Testis (tissue), 3 donors: ENCODE measurements around the gene MAST4. TPM values are rescaled to one million over a fixed set of nuclear protein-coding genes. Genes with fewer than 3 reads are reported as not detected.

Experiments used
- DNase-seq: peaks from one replicate; pipeline ENCODE4 v3.0.0-alpha.2; 2019
- H3K27ac ChIP-seq, 2 donors: fragments of 200-600 bp; sonication (generic); one replicate each; pipeline ENCODE4 v1.5.1; 2019
- H3K27me3 ChIP-seq: fragments of 200-600 bp; sonication (generic); one replicate; pipeline ENCODE4 v1.5.1; 2019
- H3K36me3 ChIP-seq: fragments of 200-600 bp; sonication (generic); one replicate; pipeline ENCODE4 v1.5.1; 2017; ENCODE audit warnings: low read depth; ENCODE audit errors: missing control alignments
- H3K4me1 ChIP-seq: fragments of 200-600 bp; sonication (generic); one replicate; pipeline ENCODE4 v1.5.1; 2019
- H3K4me3 ChIP-seq, 2 donors: fragments of 200-600 bp; sonication (generic); one replicate each; pipeline ENCODE4 v1.5.1; 2017 to 2019
- H3K9me3 ChIP-seq: fragments of 200-600 bp; sonication (generic); one replicate; pipeline ENCODE4 v1.5.1; 2017
- CTCF ChIP-seq, 3 experiments: fragments of 450-650 bp in 2 of 3; fragments of 200-600 bp in 1 of 3; sonication (generic) in 1 of 3; IDR thresholded peaks; one replicate each; pipeline ENCODE4 v1.5.1; 2016 to 2019; ENCODE audit warnings: antibody characterized with exemption in 3 of 3, mild to moderate bottlenecking in 2 of 3, moderate library complexity in 1 of 3
- POLR2A ChIP-seq: fragments of 450-650 bp; IDR thresholded peaks from one replicate; pipeline ENCODE4 v1.6.1; 2017; ENCODE audit warnings: antibody characterized with exemption, mild to moderate bottlenecking, moderate library complexity
- WGBS, 2 donors: methylation state at CpG; one replicate each; pipeline ENCODE4 v1.1.5; 2018; 5-methylcytosine and 5-hydroxymethylcytosine counted together
- intact Hi-C: fragments of 100-400 bp; cut with DNase I; formaldehyde crosslinking; loops from one replicate; pipeline ENCODE4 v1.15.1; 2023; ENCODE audit warnings: low total_unique reads
- polyA plus RNA-seq: library from polyadenylated mRNA; stranded (reverse); fragments of 350-450 nt; fragmentation: Illumina TruSeq; extraction: RNeasy Lipid Tissue Mini Kit (QIAGEN cat#74804); gene quantifications from one replicate; pipeline ENCODE4 v1.2.3, GENCODE V29; 2014; ENCODE audit warnings: low read depth, low replicate concordance; ENCODE audit not compliant: insufficient read depth
- total RNA-seq, 2 donors: library from RNA; depleted of rRNA; stranded (reverse); fragments of >200 nt; gene quantifications; one replicate each; pipeline ENCODE4 v1.2.3, GENCODE V29; 2016

The MAST4 gene
- total and polyA plus RNA-seq, 3 donors from 2014 or later: 27.2 to 56.4 (median 51.4) TPM

GRCh38 chr5:67197536-67197935, 601.3 kb downstream of the MAST4 start:
- no peaks in the 10 kb centered on the region for H3K9me3 ChIP-seq
- no peaks in the 10 kb centered on the region for H3K27me3 ChIP-seq
- DNase-seq: no peak
- H3K4me3 ChIP-seq: no peak overlapping the region
- no peak overlapping the region for H3K27ac ChIP-seq
- peaks cover 11% of the 10 kb centered on the region for H3K4me1 ChIP-seq
- WGBS, 2 donors: 90 to 100% methylated on average over 1 of the region's 1 CpG
- no peaks in the 10 kb centered on the region for H3K36me3 ChIP-seq
- intact Hi-C loops: no loop called here
- no peak for TF ChIP-seq POLR2A
- TF ChIP-seq CTCF (IDR thresholded peaks at IDR 0.05): no peak

- WGBS, 2 donors: 49 to 75% methylated on average over 1 of the region's 1 CpG
- Histone ChIP-seq H3K36me3 (no peaks in the 10 kb centered on the region), H3K27ac (no peak overlapping the region), H3K4me1 (no peaks in the 10 kb centered on the region), H3K27me3 (no peaks in the 10 kb centered on the region), H3K4me3 (no peak overlapping the region), H3K9me3 (no peaks in the 10 kb centered on the region)
- no peak for TF ChIP-seq CTCF (IDR thresholded peaks at IDR 0.05)
- no peak for TF ChIP-seq POLR2A
- intact Hi-C loops: no loop called here
- no peak for DNase-seq
These were observed 602.7 kb downstream of the MAST4 start for GRCh38 chr5:67198917-67199316.

- no peak overlapping the region for H3K4me3 ChIP-seq
- no peaks in the 10 kb centered on the region for H3K36me3 ChIP-seq
- TF ChIP-seq POLR2A (no peak), CTCF (IDR thresholded peaks at IDR 0.05) (no peak)
- intact Hi-C loops: no loop called here
- H3K27ac ChIP-seq: no peak overlapping the region
- no peaks in the 10 kb centered on the region for H3K4me1 ChIP-seq
- no peaks in the 10 kb centered on the region for H3K27me3 ChIP-seq
- no peak for DNase-seq
- no peaks in the 10 kb centered on the region for H3K9me3 ChIP-seq
These were observed 603.7 kb downstream of the MAST4 start for GRCh38 chr5:67199859-67200258.

- H3K4me3 ChIP-seq: no peak overlapping the region
- intact Hi-C loops: no loop called here
- no peak for DNase-seq
- TF ChIP-seq CTCF (IDR thresholded peaks at IDR 0.05) (no peak), POLR2A (no peak)
- H3K27me3 ChIP-seq: no peaks in the 10 kb centered on the region
- no peak overlapping the region for H3K27ac ChIP-seq
- WGBS, 2 donors: 88 to 94% methylated on average over 2 of the region's 2 CpGs
- H3K36me3 ChIP-seq: no peaks in the 10 kb centered on the region
- no peaks in the 10 kb centered on the region for H3K4me1 ChIP-seq
- H3K9me3 ChIP-seq: no peaks in the 10 kb centered on the region
These were observed 604.8 kb downstream of the MAST4 start for GRCh38 chr5:67200809-67201562.
